PC-9 (cell line): ENCODE data around the gene ARHGDIB. TPM values are rescaled to one million over a fixed set of nuclear protein-coding genes. Genes with fewer than 3 reads are reported as not detected.

Source experiments
- BruUV-seq: library from RNA; stranded (reverse); fragments of 400-500 nt; replicated peaks from 2 replicates; lab custom pipeline; 2021; lab: Mats Ljungman, UMichigan
- CTCF ChIA-PET: fragments of 300-600 bp; sonication (Branson Sonifier 250); formaldehyde crosslinking; loops from one replicate; lab custom pipeline; 2022; ENCODE audit warnings: antibody characterized with exemption; lab: Charles Lee
- POLR2A ChIA-PET: fragments of 300-600 bp; sonication (Branson Sonifier 250); formaldehyde crosslinking; loops from one replicate; lab custom pipeline; 2022; ENCODE audit warnings: antibody characterized with exemption; ENCODE audit not compliant: unreplicated experiment; lab: Charles Lee
- DNase-seq, 2 experiments: peaks; one replicate each; pipeline versions ENCODE4 v3.0.0 to v3.0.0-alpha.2; 2015 to 2022; ENCODE audit warnings: mixed read lengths in 1 of 2
- H2AFZ ChIP-seq: fragments of 200-600 bp; sonication (generic); 2 replicates; pipeline ENCODE4 v1.8.1; 2017; ENCODE audit warnings: antibody characterized with exemption
- H3F3A ChIP-seq: fragments of 200-600 bp; sonication (generic); 2 replicates; pipeline ENCODE4 v1.8.1; 2017; ENCODE audit warnings: antibody characterized with exemption, mild to moderate bottlenecking, low read depth; ENCODE audit not compliant: insufficient read depth
- H3K27ac ChIP-seq: fragments of 200-600 bp; sonication (generic); 2 replicates; pipeline ENCODE4 v1.6.1; 2016; ENCODE audit warnings: mixed run types
- H3K27me3 ChIP-seq: fragments of 200-600 bp; sonication (generic); 2 replicates; pipeline ENCODE4 v1.6.1; 2016; ENCODE audit warnings: low read depth, mixed run types; ENCODE audit not compliant: insufficient read depth
- H3K36me3 ChIP-seq: fragments of 200-600 bp; sonication (generic); 2 replicates; pipeline ENCODE4 v1.6.1; 2016; ENCODE audit warnings: low read depth, mixed run types
- H3K4me1 ChIP-seq: fragments of 200-600 bp; sonication (generic); replicated peaks from 2 replicates; pipeline ENCODE4 v1.6.1; 2016; ENCODE audit warnings: mixed run types; ENCODE audit not compliant: insufficient read depth
- H3K4me2 ChIP-seq: fragments of 200-600 bp; sonication (generic); 2 replicates; pipeline ENCODE4 v1.6.1; 2017; ENCODE audit warnings: mixed run types
- H3K4me3 ChIP-seq: fragments of 200-600 bp; sonication (generic); 2 replicates; pipeline ENCODE4 v1.6.1; 2016; ENCODE audit warnings: mixed run types
- H3K79me2 ChIP-seq: fragments of 200-600 bp; sonication (generic); 2 replicates; pipeline ENCODE4 v1.6.1; 2017; ENCODE audit warnings: low read depth, mixed run types
- H3K9me2 ChIP-seq: fragments of 200-600 bp; sonication (generic); 2 replicates; pipeline ENCODE4 v1.8.1; 2017; ENCODE audit warnings: mild to moderate bottlenecking; ENCODE audit not compliant: insufficient read depth
- H3K9me3 ChIP-seq: fragments of 200-600 bp; sonication (generic); 2 replicates; pipeline ENCODE4 v1.8.1; 2016; ENCODE audit warnings: low read depth; ENCODE audit not compliant: insufficient read depth
- H4K20me1 ChIP-seq: fragments of 200-600 bp; sonication (generic); 2 replicates; pipeline ENCODE4 v1.8.1; 2017; ENCODE audit not compliant: insufficient read depth
- CTCF ChIP-seq: fragments of 200-600 bp; sonication (generic); conservative IDR thresholded peaks from 2 replicates; pipeline ENCODE4 v1.6.1; 2017; ENCODE audit warnings: mixed run types, antibody characterized with exemption, mild to moderate bottlenecking, moderate library complexity
- EZH2 ChIP-seq: fragments of 200-600 bp; sonication (generic); IDR thresholded peaks from 2 replicates; pipeline ENCODE4 v1.8.0; 2017; ENCODE audit warnings: antibody characterized with exemption, low read depth
- intact Hi-C: fragments of 100-400 bp; cut with micrococcal nuclease; formaldehyde crosslinking; loops from one replicate; pipeline ENCODE4 v1.10.0; 2022; ENCODE audit not compliant: unreplicated experiment
- total RNA-seq: library from RNA; stranded (reverse); gene quantifications from 2 replicates; pipeline ENCODE4 v1.2.3, GENCODE V29; 2021

The ARHGDIB gene
- total RNA-seq, 1 experiment from 2014 or later = 470 TPM

DNA sequence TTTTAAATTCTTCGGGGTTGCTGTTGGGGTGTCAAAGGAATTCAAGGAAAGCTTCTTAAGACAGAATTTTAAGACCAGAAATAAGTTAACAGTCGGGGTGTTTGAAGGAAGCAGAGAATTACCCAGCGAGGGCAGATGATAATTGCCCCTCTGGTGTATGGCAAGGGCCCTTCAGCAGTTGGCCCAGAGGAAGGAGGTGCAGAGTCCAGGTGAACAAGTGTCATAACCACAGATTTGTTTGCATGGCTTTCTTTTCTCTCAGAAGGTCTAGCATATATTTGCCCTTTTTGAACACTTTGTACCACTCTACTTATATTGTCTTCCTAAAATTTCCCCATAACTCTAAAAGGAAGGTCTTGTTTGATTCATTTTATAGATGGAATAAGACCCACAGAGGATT lies 13.2 kb upstream of the ARHGDIB start:
- POLR2A ChIA-PET = no interaction called here
- no peak overlapping the region for H3K4me3 ChIP-seq
- H3K9me3 ChIP-seq = peaks cover 2% of the 10 kb centered on the region; the same call in 1 of the 2 replicates

GRCh38 chr12:14972816-14973215 lies 11.4 kb upstream of the ARHGDIB start, which contains the start of gene PDE6H:
PDE6H (plus strand) TSS chr12:14973042; CDS start chr12:14978013, 4,971 bp downstream.
- intact Hi-C loops = no loop called here
- Histone ChIP-seq H3K4me2 (no peak within 1 kb of the TSS), H3K4me1 (no peaks in the 10 kb centered on the region), H3K27me3 (no peaks in the 10 kb centered on the region), H3K9me2 (no peaks in the 10 kb centered on the region), H2AFZ (no peak within 1 kb of the TSS), H4K20me1 (no peaks in the 10 kb centered on the region), H3K79me2 (no peaks in the 10 kb centered on the region), H3K36me3 (no peaks in the 10 kb centered on the region), H3K4me3 (no peak within 1 kb of the TSS), H3K9me3 (peaks cover 8% of the 10 kb centered on the region), H3K27ac (no peak within 1 kb of the TSS), H3F3A (no peaks in the 10 kb centered on the region)
- BruUV-seq = no TSS peak
- ChIA-PET POLR2A (no interaction called here), CTCF (no interaction called here)
- TF ChIP-seq EZH2 = no peak
- no peak for TF ChIP-seq CTCF
- DNase-seq = no peak

More for the DNA sequence above, 13.2 kb upstream of the ARHGDIB start:
- H3K27ac ChIP-seq = no peak overlapping the region
- H3K9me2 ChIP-seq = no peaks in the 10 kb centered on the region
- H3F3A ChIP-seq = no peaks in the 10 kb centered on the region
- H3K4me1 ChIP-seq = no peaks in the 10 kb centered on the region
- no peak overlapping the region for H2AFZ ChIP-seq
- H3K79me2 ChIP-seq = no peaks in the 10 kb centered on the region
- DNase-seq = no peak
- H3K27me3 ChIP-seq = no peaks in the 10 kb centered on the region
- CTCF ChIA-PET = no interaction called here
- H3K36me3 ChIP-seq = no peaks in the 10 kb centered on the region
- BruUV-seq = no TSS peak
- intact Hi-C loops = no loop called here
- TF ChIP-seq CTCF (no peak), EZH2 (no peak)
- no peak overlapping the region for H3K4me2 ChIP-seq
- H4K20me1 ChIP-seq = no peaks in the 10 kb centered on the region

GRCh38 chr12:14970473-14970872 lies 9.1 kb upstream of the ARHGDIB start:
- CTCF ChIA-PET = no interaction called here
- Histone ChIP-seq H2AFZ (peak overlapping the region; percentile 67; the same call in 1 of the 2 replicates), H3K36me3 (no peaks in the 10 kb centered on the region), H3K4me1 (no peaks in the 10 kb centered on the region), H4K20me1 (no peaks in the 10 kb centered on the region), H3K4me3 (no peak overlapping the region), H3K4me2 (no peak overlapping the region), H3F3A (no peaks in the 10 kb centered on the region), H3K27ac (no peak overlapping the region), H3K9me3 (peaks cover 8% of the 10 kb centered on the region), H3K9me2 (no peaks in the 10 kb centered on the region), H3K27me3 (no peaks in the 10 kb centered on the region), H3K79me2 (no peaks in the 10 kb centered on the region)
- BruUV-seq = no TSS peak
- no peak for TF ChIP-seq EZH2
- TF ChIP-seq CTCF = no peak
- intact Hi-C loops = no loop called here
- POLR2A ChIA-PET = no interaction called here
- no peak for DNase-seq
